Measurements from ENCODE around the gene IQCE. TPM values are rescaled to one million over a fixed set of nuclear protein-coding genes. Genes with fewer than 3 reads are reported as not detected.
"Not testable (repeated sequence)": the region's sequence is repeated elsewhere in the genome, so short reads cannot be mapped to it uniquely, and the experiment has no call there.

Gene IQCE
- total and polyA plus RNA-seq, 3 donors from 2014 or later = 57.9 to 139 (median 86.4) TPM

- no peak for DNase-seq
- H3K36me3 ChIP-seq (ENCODE audit: low read depth, missing control alignments) = no peaks in the 10 kb centered on the region
- no peaks in the 10 kb centered on the region for H3K27me3 ChIP-seq
- 56 to 62% methylated on average over 16 of the region's 16 CpGs for WGBS, 2 donors
- peaks cover 24% of the 10 kb centered on the region for H3K4me1 ChIP-seq
- no peaks in the 10 kb centered on the region for H3K9me3 ChIP-seq
- intact Hi-C loops (cut with DNase I; ENCODE audit: low total_unique reads) = loop anchor here (10.0 kb wide), 1 partner anchor 79 kb away; the partner anchor contains the start of gene GRIFIN
- H3K4me3 ChIP-seq = peak overlapping the region in 1 of 2 donors; percentile 67
- TF ChIP-seq POLR2A (IDR thresholded peaks at IDR 0.05) = no peak
- no peak for TF ChIP-seq CTCF (IDR thresholded peaks at IDR 0.05)
- H3K27ac ChIP-seq = no peak overlapping the region
These were observed 4.8 kb upstream of the IQCE start for GRCh38 chr7:2553831-2554581.

- no peak for DNase-seq
- TF ChIP-seq POLR2A (IDR thresholded peaks at IDR 0.05) = no peak
- no peak for TF ChIP-seq CTCF (IDR thresholded peaks at IDR 0.05)
- peak overlapping the region; percentile 94 to 98 for H3K27ac ChIP-seq
- peak overlapping the region; percentile 67 to 87 for H3K4me3 ChIP-seq
- H3K36me3 ChIP-seq (ENCODE audit: low read depth, missing control alignments) = no peaks in the 10 kb centered on the region
- H3K9me3 ChIP-seq = no peaks in the 10 kb centered on the region
- peaks cover 27% of the 10 kb centered on the region for H3K4me1 ChIP-seq
- WGBS, 2 donors = 2 to 5% methylated on average over 5 to 11 of the region's 12 CpGs
- intact Hi-C loops (cut with DNase I; ENCODE audit: low total_unique reads) = loop anchor here (10.0 kb wide), 1 partner anchor 80 kb away; the partner anchor contains the start of gene GRIFIN
- H3K27me3 ChIP-seq = no peaks in the 10 kb centered on the region
These were observed 4.1 kb upstream of the IQCE start for GRCh38 chr7:2554661-2555111.

- Histone ChIP-seq H3K27me3 (no peaks in the 10 kb centered on the region), H3K9me3 (no peaks in the 10 kb centered on the region), H3K4me3 (peak within 1 kb of the TSS; percentile 67 to 87), H3K36me3 (ENCODE audit: low read depth, missing control alignments) (no peaks in the 10 kb centered on the region), H3K4me1 (peaks cover 33% of the 10 kb centered on the region), H3K27ac (peak within 1 kb of the TSS; percentile 94 to 98)
- intact Hi-C loops (cut with DNase I; ENCODE audit: low total_unique reads) = loop anchor here (10.0 kb wide), 1 partner anchor 81 kb away; the partner anchor contains the start of gene GRIFIN
- 0 to 1% methylated on average over 30 to 76 of the region's 79 CpGs for WGBS, 2 donors
- peak; percentile 99 for DNase-seq
- TF ChIP-seq CTCF (IDR thresholded peaks at IDR 0.05) (peak in 2 of 3 experiments; percentile 21 to 26), POLR2A (IDR thresholded peaks at IDR 0.05) (peak; percentile 40)
These were observed 3.4 kb upstream of the IQCE start, which contains the start of gene BRAT1 for GRCh38 chr7:2555121-2556052. Gene BRAT1, minus strand, starts transcription at chr7:2555524. Its CDS starts 1,093 bp downstream, at chr7:2554431.

- TF ChIP-seq POLR2A (IDR thresholded peaks at IDR 0.05) = no peak
- TF ChIP-seq CTCF (IDR thresholded peaks at IDR 0.05) = no peak
- H3K4me3 ChIP-seq = peak overlapping the region; percentile 75 to 97
- H3K4me1 ChIP-seq = peaks cover 25% of the 10 kb centered on the region
- intact Hi-C loops (cut with DNase I; ENCODE audit: low total_unique reads) = loop anchor here (10.0 kb wide), 1 partner anchor 85 kb away; the partner anchor contains the start of gene GRIFIN
- peak overlapping the region; percentile 36 to 64 for H3K27ac ChIP-seq
- DNase-seq = no peak
- WGBS, 2 donors = 7 to 22% methylated on average over 8 to 35 of the region's 53 CpGs
- no peaks in the 10 kb centered on the region for H3K36me3 ChIP-seq (ENCODE audit: low read depth, missing control alignments)
- H3K9me3 ChIP-seq = no peaks in the 10 kb centered on the region
- H3K27me3 ChIP-seq = no peaks in the 10 kb centered on the region
These were observed 638 bp downstream of the IQCE start for GRCh38 chr7:2559283-2559950.

GRCh38 chr7:2563955-2564354 is 5.2 kb downstream of the IQCE start:
- H3K4me3 ChIP-seq; H3K27ac ChIP-seq; H3K4me1 ChIP-seq; H3K9me3 ChIP-seq; H3K36me3 ChIP-seq (ENCODE audit: low read depth, missing control alignments); DNase-seq; H3K27me3 ChIP-seq; intact Hi-C loops (cut with DNase I; ENCODE audit: low total_unique reads): not testable (repeated sequence)
- 92 to 98% methylated on average over 3 of the region's 3 CpGs for WGBS, 2 donors
